Measurements from ENCODE around the gene MAD2L2.

Gene MAD2L2

GRCh38 chr1:11729155-11729497, 48.2 kb upstream of the MAD2L2 start:
- H3K4me2 ChIP-seq (ENCODE audit: low read length): no peak overlapping the region
- TF ChIP-seq CTCF (IDR thresholded peaks at IDR 0.05; ENCODE audit: low read length) (no peak), EZH2 (IDR thresholded peaks at IDR 0.05; ENCODE audit: borderline replicate concordance, low read length) (no peak)
- no peaks in the 10 kb centered on the region for H3K79me2 ChIP-seq (ENCODE audit: insufficient read depth, low read length)

GRCh38 chr1:11728126-11728806, 47.3 kb upstream of the MAD2L2 start:
- H3K79me2 ChIP-seq (ENCODE audit: insufficient read depth, low read length): no peaks in the 10 kb centered on the region
- no peaks in the 10 kb centered on the region for H3K9me3 ChIP-seq (ENCODE audit: low read length)
- TF ChIP-seq EZH2 (IDR thresholded peaks at IDR 0.05; ENCODE audit: borderline replicate concordance, low read length): no peak
- no peak for TF ChIP-seq CTCF (IDR thresholded peaks at IDR 0.05; ENCODE audit: low read length)
- H4K20me1 ChIP-seq (ENCODE audit: insufficient read depth, low read length): no peaks in the 10 kb centered on the region
- H3K4me2 ChIP-seq (ENCODE audit: low read length): no peak overlapping the region
- H2AFZ ChIP-seq (ENCODE audit: low read length): no peak overlapping the region
- no peak overlapping the region for H3K27ac ChIP-seq (ENCODE audit: low read depth, low read length, poor library complexity, severe bottlenecking)
- no peak overlapping the region for H3K9ac ChIP-seq (ENCODE audit: low read length)
- H3K27me3 ChIP-seq (ENCODE audit: insufficient read depth, low read length): no peaks in the 10 kb centered on the region
- peaks cover 25% of the 10 kb centered on the region for H3K4me1 ChIP-seq (ENCODE audit: insufficient read depth, low read length, severe bottlenecking)
- no peaks in the 10 kb centered on the region for H3K36me3 ChIP-seq (ENCODE audit: insufficient read depth, low read length)
- no peaks in the 10 kb centered on the region for H3F3A ChIP-seq (ENCODE audit: insufficient read depth, low read length)
- H3K9me2 ChIP-seq (ENCODE audit: low read depth, low read length): no peaks in the 10 kb centered on the region
- no peak overlapping the region for H3K4me3 ChIP-seq (ENCODE audit: low read depth, low read length, poor library complexity, severe bottlenecking)

More at GRCh38 chr1:11729155-11729497, 48.2 kb upstream of the MAD2L2 start:
- no peaks in the 10 kb centered on the region for H3K9me2 ChIP-seq (ENCODE audit: low read depth, low read length)
- H3K9me3 ChIP-seq (ENCODE audit: low read length): no peaks in the 10 kb centered on the region
- no peaks in the 10 kb centered on the region for H4K20me1 ChIP-seq (ENCODE audit: insufficient read depth, low read length)
- H3K4me3 ChIP-seq (ENCODE audit: low read depth, low read length, poor library complexity, severe bottlenecking): no peak overlapping the region
- H3K27me3 ChIP-seq (ENCODE audit: insufficient read depth, low read length): no peaks in the 10 kb centered on the region
- H3K9ac ChIP-seq (ENCODE audit: low read length): no peak overlapping the region
- peaks cover 25% of the 10 kb centered on the region for H3K4me1 ChIP-seq (ENCODE audit: insufficient read depth, low read length, severe bottlenecking)
- H3K36me3 ChIP-seq (ENCODE audit: insufficient read depth, low read length): no peaks in the 10 kb centered on the region
- no peaks in the 10 kb centered on the region for H3F3A ChIP-seq (ENCODE audit: insufficient read depth, low read length)
- H2AFZ ChIP-seq (ENCODE audit: low read length): no peak overlapping the region
- no peak overlapping the region for H3K27ac ChIP-seq (ENCODE audit: low read depth, low read length, poor library complexity, severe bottlenecking)

GRCh38 chr1:11727119-11727518, 46.2 kb upstream of the MAD2L2 start:
- Histone ChIP-seq H3K9me3 (ENCODE audit: low read length) (no peaks in the 10 kb centered on the region), H2AFZ (ENCODE audit: low read length) (no peak overlapping the region), H3K79me2 (ENCODE audit: insufficient read depth, low read length) (no peaks in the 10 kb centered on the region), H3K36me3 (ENCODE audit: insufficient read depth, low read length) (no peaks in the 10 kb centered on the region), H3K4me2 (ENCODE audit: low read length) (no peak overlapping the region), H4K20me1 (ENCODE audit: insufficient read depth, low read length) (no peaks in the 10 kb centered on the region), H3K9me2 (ENCODE audit: low read depth, low read length) (no peaks in the 10 kb centered on the region), H3K27me3 (ENCODE audit: insufficient read depth, low read length) (no peaks in the 10 kb centered on the region), H3K4me1 (ENCODE audit: insufficient read depth, low read length, severe bottlenecking) (peaks cover 25% of the 10 kb centered on the region), H3K27ac (ENCODE audit: low read depth, low read length, poor library complexity, severe bottlenecking) (no peak overlapping the region), H3K9ac (ENCODE audit: low read length) (no peak overlapping the region), H3F3A (ENCODE audit: insufficient read depth, low read length) (no peaks in the 10 kb centered on the region), H3K4me3 (ENCODE audit: low read depth, low read length, poor library complexity, severe bottlenecking) (no peak overlapping the region)
- TF ChIP-seq CTCF (IDR thresholded peaks at IDR 0.05; ENCODE audit: low read length) (no peak), EZH2 (IDR thresholded peaks at IDR 0.05; ENCODE audit: borderline replicate concordance, low read length) (no peak)

All from OCI-LY1 (cell line).